SU-DHL-6 (cell line): ENCODE data around the gene INO80.

ENCODE experiments used
- EZH2phosphoT487 ChIP-seq: fragments of 200-600 bp; sonication (generic), shearing (Covaris generic); conservative IDR thresholded peaks from 2 replicates; pipeline ENCODE4 v1.6.1; 2018; ENCODE audit warnings: mild to moderate bottlenecking, antibody characterized with exemption, low read length, moderate library complexity, mixed read lengths
- TF ChIP-seq, protein P1 (sequence below): fragments of 200-600 bp; sonication (generic); IDR thresholded peaks from one replicate; pipeline ENCODE4 v1.5.1; 2017; ENCODE audit warnings: antibody characterized with exemption, mild to moderate bottlenecking, low read length, moderate library complexity; ENCODE audit not compliant: insufficient read depth, poor library complexity, severe bottlenecking

DNA sequence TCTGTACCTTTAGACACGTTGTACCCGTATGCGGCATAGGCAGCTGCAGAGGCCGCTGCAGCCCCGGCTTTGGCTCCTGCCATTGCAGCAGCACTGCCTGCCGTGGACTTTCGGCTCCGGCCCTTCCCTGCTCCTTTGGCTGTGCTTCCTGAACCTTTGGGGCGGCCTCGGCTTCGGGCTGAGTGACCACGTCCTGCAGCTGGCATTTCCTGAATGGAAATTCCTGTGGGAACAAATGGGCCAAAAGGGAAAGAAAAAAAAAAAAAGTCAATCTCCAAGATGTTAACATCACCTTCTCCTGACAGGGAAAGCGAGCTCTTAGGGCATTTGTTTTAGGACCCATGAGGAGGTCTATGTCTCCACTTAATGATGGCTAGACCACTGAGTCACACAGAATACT is 133.2 kb downstream of the INO80 start:
- TF ChIP-seq, protein P1, sequence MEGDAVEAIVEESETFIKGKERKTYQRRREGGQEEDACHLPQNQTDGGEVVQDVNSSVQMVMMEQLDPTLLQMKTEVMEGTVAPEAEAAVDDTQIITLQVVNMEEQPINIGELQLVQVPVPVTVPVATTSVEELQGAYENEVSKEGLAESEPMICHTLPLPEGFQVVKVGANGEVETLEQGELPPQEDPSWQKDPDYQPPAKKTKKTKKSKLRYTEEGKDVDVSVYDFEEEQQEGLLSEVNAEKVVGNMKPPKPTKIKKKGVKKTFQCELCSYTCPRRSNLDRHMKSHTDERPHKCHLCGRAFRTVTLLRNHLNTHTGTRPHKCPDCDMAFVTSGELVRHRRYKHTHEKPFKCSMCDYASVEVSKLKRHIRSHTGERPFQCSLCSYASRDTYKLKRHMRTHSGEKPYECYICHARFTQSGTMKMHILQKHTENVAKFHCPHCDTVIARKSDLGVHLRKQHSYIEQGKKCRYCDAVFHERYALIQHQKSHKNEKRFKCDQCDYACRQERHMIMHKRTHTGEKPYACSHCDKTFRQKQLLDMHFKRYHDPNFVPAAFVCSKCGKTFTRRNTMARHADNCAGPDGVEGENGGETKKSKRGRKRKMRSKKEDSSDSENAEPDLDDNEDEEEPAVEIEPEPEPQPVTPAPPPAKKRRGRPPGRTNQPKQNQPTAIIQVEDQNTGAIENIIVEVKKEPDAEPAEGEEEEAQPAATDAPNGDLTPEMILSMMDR = no peak
- TF ChIP-seq EZH2phosphoT487 = no peak
